Neural crest cell (in vitro differentiated cells): Measurements from ENCODE around the gene ARID3A. TPM values are rescaled to one million over a fixed set of nuclear protein-coding genes. Genes with fewer than 3 reads are reported as not detected.

Experiments used
- DNase-seq: peaks from one replicate; pipeline ENCODE4 v3.0.0; 2021; ENCODE audit warnings: low read depth, mixed read lengths, low spot score
- H3K27ac Mint-ChIP-seq: one replicate; pipeline ENCODE4 v1.8.0; 2021; ENCODE audit warnings: mild to moderate bottlenecking, mixed read lengths; ENCODE audit not compliant: unreplicated experiment
- H3K27me3 Mint-ChIP-seq: 2 replicates; pipeline ENCODE4 v1.8.0; 2021; ENCODE audit warnings: low read depth, mild to moderate bottlenecking, mixed read lengths
- H3K36me3 Mint-ChIP-seq: 2 replicates; pipeline ENCODE4 v1.8.0; 2021; ENCODE audit warnings: low read depth, mild to moderate bottlenecking, mixed read lengths
- H3K4me1 Mint-ChIP-seq: 2 replicates; pipeline ENCODE4 v1.8.0; 2021; ENCODE audit warnings: mixed read lengths
- H3K4me3 Mint-ChIP-seq: one replicate; pipeline ENCODE4 v1.8.0; 2021; ENCODE audit warnings: mild to moderate bottlenecking, mixed read lengths
- H3K9me3 Mint-ChIP-seq: 2 replicates; pipeline ENCODE4 v1.8.0; 2021; ENCODE audit warnings: mixed read lengths
- total RNA-seq: library from RNA; stranded (reverse); gene quantifications from 2 replicates; pipeline ENCODE4 v1.2.1, GENCODE V29; 2021
- TF ChIP-seq, protein P1 (sequence below): fragments of 200-600 bp; sonication (generic); conservative IDR thresholded peaks from 2 replicates; pipeline ENCODE4 v1.5.0; 2021; ENCODE audit warnings: antibody characterized with exemption, mild to moderate bottlenecking

ARID3A gene
- total RNA-seq, 1 donor from 2014 or later = 48.4 TPM

DNA sequence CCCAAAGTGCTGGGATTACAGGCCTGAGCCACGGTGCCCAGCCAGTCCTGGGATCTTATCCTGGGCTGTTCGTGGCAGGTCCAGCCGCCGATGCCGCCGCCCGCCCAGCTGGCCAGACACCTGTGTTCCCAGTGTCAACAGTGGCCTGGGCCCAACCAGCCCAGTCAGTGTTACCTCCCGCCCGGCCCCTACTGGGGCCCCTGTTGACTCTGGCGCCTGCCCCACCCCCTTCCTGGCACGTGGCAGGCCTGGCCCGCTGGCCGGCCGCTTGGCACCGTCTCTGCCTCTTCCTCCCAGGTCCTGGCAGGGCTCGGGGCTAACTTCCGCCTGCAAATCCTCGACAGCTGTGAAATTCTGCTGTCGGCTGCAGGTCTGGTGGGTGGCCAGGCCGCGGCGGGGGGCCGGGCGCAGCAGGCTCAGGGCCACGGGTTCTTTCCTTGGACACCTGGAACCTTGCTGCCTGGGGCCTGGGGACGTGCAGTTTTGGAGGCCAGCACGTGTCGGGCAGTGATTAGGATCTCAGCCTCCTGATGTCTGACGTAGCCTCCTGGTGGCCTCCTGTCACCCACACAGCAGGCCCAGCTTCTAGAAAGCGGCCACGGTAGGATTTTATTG is 9.1 kb downstream of the ARID3A start:
- no peak for DNase-seq
- Mint-ChIP-seq H3K4me1 (peaks cover 11% of the 10 kb centered on the region), H3K4me3 (no peak overlapping the region), H3K27ac (no peak overlapping the region), H3K27me3 (peaks cover 23% of the 10 kb centered on the region), H3K9me3 (no peaks in the 10 kb centered on the region), H3K36me3 (peaks cover 13% of the 10 kb centered on the region)
- TF ChIP-seq, protein P1, sequence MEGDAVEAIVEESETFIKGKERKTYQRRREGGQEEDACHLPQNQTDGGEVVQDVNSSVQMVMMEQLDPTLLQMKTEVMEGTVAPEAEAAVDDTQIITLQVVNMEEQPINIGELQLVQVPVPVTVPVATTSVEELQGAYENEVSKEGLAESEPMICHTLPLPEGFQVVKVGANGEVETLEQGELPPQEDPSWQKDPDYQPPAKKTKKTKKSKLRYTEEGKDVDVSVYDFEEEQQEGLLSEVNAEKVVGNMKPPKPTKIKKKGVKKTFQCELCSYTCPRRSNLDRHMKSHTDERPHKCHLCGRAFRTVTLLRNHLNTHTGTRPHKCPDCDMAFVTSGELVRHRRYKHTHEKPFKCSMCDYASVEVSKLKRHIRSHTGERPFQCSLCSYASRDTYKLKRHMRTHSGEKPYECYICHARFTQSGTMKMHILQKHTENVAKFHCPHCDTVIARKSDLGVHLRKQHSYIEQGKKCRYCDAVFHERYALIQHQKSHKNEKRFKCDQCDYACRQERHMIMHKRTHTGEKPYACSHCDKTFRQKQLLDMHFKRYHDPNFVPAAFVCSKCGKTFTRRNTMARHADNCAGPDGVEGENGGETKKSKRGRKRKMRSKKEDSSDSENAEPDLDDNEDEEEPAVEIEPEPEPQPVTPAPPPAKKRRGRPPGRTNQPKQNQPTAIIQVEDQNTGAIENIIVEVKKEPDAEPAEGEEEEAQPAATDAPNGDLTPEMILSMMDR = no peak

DNA sequence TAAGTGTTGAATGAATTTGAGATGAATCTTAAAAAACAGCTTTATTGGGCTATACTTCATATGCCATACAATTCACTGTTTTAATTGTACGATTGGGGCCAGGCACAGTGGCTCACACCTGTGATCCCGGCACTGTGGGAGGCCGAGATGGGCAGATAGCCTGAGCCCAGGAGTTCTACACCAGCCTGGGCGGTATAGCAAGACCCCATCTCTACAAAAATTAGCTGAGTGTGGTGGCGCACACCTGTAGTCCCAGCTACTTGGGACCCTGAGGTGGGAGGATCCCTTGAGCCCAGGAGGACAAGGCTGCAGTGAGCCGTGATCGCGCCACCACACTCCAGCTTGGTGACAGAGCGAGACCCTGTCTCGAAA is 10.3 kb downstream of the ARID3A start:
- TF ChIP-seq, protein P1 = no peak
- H3K9me3 Mint-ChIP-seq = no peaks in the 10 kb centered on the region

DNA sequence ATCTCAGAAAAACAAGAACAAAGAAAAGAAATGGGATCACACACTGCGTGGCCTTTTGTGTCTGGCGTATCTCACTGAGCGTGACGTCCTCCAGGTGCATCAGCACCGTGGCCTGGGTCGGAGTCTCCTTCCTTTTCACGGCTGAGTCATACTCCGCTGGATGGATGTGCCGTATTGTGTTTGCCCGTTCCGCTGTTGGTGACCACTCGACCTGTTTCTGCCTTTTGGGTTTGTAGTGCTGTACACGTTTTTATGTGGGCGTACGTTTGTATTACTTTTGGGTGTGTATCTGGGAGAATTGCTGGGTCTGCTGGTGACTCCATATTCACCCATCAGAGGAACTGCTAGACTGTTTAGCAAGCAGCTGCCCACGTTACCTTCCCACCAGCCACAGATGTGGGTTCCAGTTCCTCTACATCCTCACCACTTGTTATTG is 11.4 kb downstream of the ARID3A start:
- Mint-ChIP-seq H3K9me3 (no peaks in the 10 kb centered on the region), H3K36me3 (peaks cover 21% of the 10 kb centered on the region), H3K27ac (no peak overlapping the region), H3K4me3 (no peak overlapping the region), H3K27me3 (peaks cover 35% of the 10 kb centered on the region), H3K4me1 (peaks cover 23% of the 10 kb centered on the region)
- DNase-seq = no peak
- TF ChIP-seq, protein P1 = no peak

More for the DNA sequence above, 10.3 kb downstream of the ARID3A start:
- H3K27me3 Mint-ChIP-seq = peaks cover 28% of the 10 kb centered on the region
- DNase-seq = no peak
- no peak overlapping the region for H3K4me3 Mint-ChIP-seq
- H3K36me3 Mint-ChIP-seq = peaks cover 17% of the 10 kb centered on the region
- no peak overlapping the region for H3K27ac Mint-ChIP-seq
- peaks cover 17% of the 10 kb centered on the region for H3K4me1 Mint-ChIP-seq

DNA sequence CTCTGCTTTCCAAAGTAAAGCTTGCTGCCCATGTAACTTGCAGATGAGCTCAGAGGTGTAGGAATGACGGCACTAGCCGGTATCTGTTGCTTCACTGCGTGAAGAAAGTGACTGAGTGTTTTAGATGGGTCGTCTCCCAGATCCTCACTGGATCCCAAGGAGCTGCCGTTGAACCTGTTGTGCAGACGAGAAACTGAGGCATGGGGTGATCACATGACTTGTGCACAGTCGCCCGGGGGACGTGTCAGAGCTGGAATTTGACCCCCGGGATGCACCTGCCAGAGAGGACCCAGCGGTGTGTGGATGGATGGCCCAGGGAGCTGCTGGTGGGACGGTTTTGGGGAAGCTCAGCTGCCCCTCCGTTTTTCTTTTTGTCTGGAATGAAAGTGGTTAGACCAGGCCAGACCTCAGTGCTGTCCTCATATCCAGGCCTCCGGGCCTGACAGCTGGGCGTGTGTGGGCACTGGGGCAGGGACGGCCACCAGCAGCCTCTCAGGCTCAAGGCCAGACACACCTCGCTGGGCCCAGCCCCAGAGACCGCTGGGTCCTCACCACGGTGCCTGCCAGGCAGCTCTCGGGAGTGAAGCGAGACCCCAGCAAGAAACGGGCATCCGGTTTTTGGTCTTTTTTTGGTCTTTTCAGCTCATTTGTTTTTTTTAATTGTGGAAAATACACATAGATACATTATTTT is 12.5 kb downstream of the ARID3A start:
- Mint-ChIP-seq H3K4me1 (peaks cover 19% of the 10 kb centered on the region), H3K27me3 (peaks cover 40% of the 10 kb centered on the region), H3K27ac (no peak overlapping the region)

DNA sequence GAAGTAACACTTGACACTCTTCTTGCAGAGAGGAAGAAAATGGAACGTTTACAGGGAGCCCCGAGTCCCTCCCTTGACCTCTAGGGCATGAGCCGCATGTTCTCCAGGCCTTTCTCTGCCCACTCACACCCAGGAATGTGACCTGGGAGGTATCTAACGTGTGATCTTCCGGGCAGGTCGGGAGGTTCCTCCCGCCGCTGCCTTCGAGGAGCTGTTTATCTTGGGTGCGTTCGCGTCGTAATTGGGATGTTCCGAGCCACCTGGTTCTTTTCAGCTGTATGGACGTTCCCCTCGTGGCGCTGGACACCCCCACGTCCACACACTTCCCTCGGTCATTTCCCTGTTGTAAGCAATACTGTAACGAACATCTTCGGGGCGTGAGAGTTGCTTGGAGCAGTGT is 13.6 kb downstream of the ARID3A start:
- DNase-seq = no peak
- Mint-ChIP-seq H3K27me3 (peaks cover 44% of the 10 kb centered on the region), H3K4me3 (peak overlapping the region; percentile 62), H3K27ac (no peak overlapping the region), H3K4me1 (peaks cover 19% of the 10 kb centered on the region), H3K9me3 (no peaks in the 10 kb centered on the region), H3K36me3 (peaks cover 24% of the 10 kb centered on the region)
- TF ChIP-seq, protein P1 = no peak

More for the DNA sequence above, 12.5 kb downstream of the ARID3A start:
- Mint-ChIP-seq H3K9me3 (no peaks in the 10 kb centered on the region), H3K36me3 (peaks cover 24% of the 10 kb centered on the region), H3K4me3 (no peak overlapping the region)
- no peak for DNase-seq
- TF ChIP-seq, protein P1 = no peak
